Trophoblast cell (in vitro differentiated cells and primary cell): Measurements from ENCODE around the gene CADPS2.
A peak's percentile ranks its signal among the peaks of the same experiment; 100 is the strongest.
"Not testable (repeated sequence)": the region's sequence is repeated elsewhere in the genome, so short reads cannot be mapped to it uniquely, and the experiment has no call there.

Experiments used
- DNase-seq, 2 donors: peaks; one replicate each; pipeline ENCODE4 v3.0.0-alpha.2; 2016
- H2AFZ ChIP-seq: 2 replicates; pipeline ENCODE4 v1.6.1; 2013; ENCODE audit warnings: low read length, moderate library complexity, mild to moderate bottlenecking; ENCODE audit not compliant: insufficient read depth, poor library complexity
- H2AK5ac ChIP-seq: 2 replicates; pipeline ENCODE4 v1.6.1; 2013; ENCODE audit warnings: mild to moderate bottlenecking, low read length
- H2BK120ac ChIP-seq: 2 replicates; pipeline ENCODE4 v1.6.1; 2013; ENCODE audit warnings: low read length, mild to moderate bottlenecking, moderate library complexity; ENCODE audit not compliant: insufficient read depth, poor library complexity
- H2BK12ac ChIP-seq: 2 replicates; pipeline ENCODE4 v1.6.1; 2013; ENCODE audit warnings: mild to moderate bottlenecking, low read length, moderate library complexity
- H2BK5ac ChIP-seq: 2 replicates; pipeline ENCODE4 v1.6.1; 2013; ENCODE audit warnings: low read length, low read depth, moderate library complexity, mild to moderate bottlenecking; ENCODE audit not compliant: poor library complexity
- H3K14ac ChIP-seq: 2 replicates; pipeline ENCODE4 v1.6.1; 2013; ENCODE audit warnings: mild to moderate bottlenecking, low read length
- H3K18ac ChIP-seq: 2 replicates; pipeline ENCODE4 v1.6.1; 2013; ENCODE audit warnings: mild to moderate bottlenecking, low read length
- H3K23ac ChIP-seq: 2 replicates; pipeline ENCODE4 v1.6.1; 2013; ENCODE audit warnings: low read length
- H3K27ac ChIP-seq: 2 replicates; pipeline ENCODE4 v1.5.1; 2013; ENCODE audit warnings: low read depth, mild to moderate bottlenecking, inconsistent platforms, low read length, moderate library complexity
- H3K27me3 ChIP-seq: 2 replicates; pipeline ENCODE4 v1.6.1; 2013; ENCODE audit warnings: inconsistent platforms, mild to moderate bottlenecking, low read length, moderate library complexity; ENCODE audit not compliant: insufficient read depth
- H3K36me3 ChIP-seq, 2 experiments: 1 replicate in 1 of 2; 2 replicates in 1 of 2; pipeline ENCODE4 v1.6.1; 2013; ENCODE audit warnings: low read length in 2 of 2, mild to moderate bottlenecking in 2 of 2, moderate library complexity in 1 of 2; ENCODE audit not compliant: insufficient read depth in 2 of 2, control insufficient read depth in 1 of 2
- H3K4ac ChIP-seq: 2 replicates; pipeline ENCODE4 v1.6.1; 2013; ENCODE audit warnings: low read depth, mild to moderate bottlenecking, low read length, moderate library complexity
- H3K4me1 ChIP-seq, 2 experiments: 1 replicate in 1 of 2; 2 replicates in 1 of 2; pipeline ENCODE4 v1.6.1; 2013; ENCODE audit warnings: low read length in 2 of 2, mild to moderate bottlenecking in 2 of 2, moderate library complexity in 1 of 2; ENCODE audit not compliant: insufficient read depth in 2 of 2, control insufficient read depth in 1 of 2
- H3K4me2 ChIP-seq: 2 replicates; pipeline ENCODE4 v1.6.1; 2013; ENCODE audit warnings: inconsistent platforms, mild to moderate bottlenecking, low read length, moderate library complexity
- H3K4me3 ChIP-seq: 2 replicates; pipeline ENCODE4 v1.5.1; 2013; ENCODE audit warnings: mild to moderate bottlenecking, low read depth, low read length, inconsistent platforms
- H3K79me1 ChIP-seq: one replicate; pipeline ENCODE4 v1.6.1; 2013; ENCODE audit warnings: low read length
- H3K79me2 ChIP-seq: 2 replicates; pipeline ENCODE4 v1.6.1; 2013; ENCODE audit warnings: low read length, mild to moderate bottlenecking; ENCODE audit not compliant: control insufficient read depth, insufficient read depth, poor library complexity
- H3K9ac ChIP-seq: 2 replicates; pipeline ENCODE4 v1.6.1; 2013; ENCODE audit warnings: mild to moderate bottlenecking, low read length
- H3K9me3 ChIP-seq: 2 replicates; pipeline ENCODE4 v1.6.1; 2013; ENCODE audit warnings: low read depth, mild to moderate bottlenecking, control low read depth, inconsistent platforms, low read length; ENCODE audit not compliant: insufficient read depth
- H4K12ac ChIP-seq: 2 replicates; pipeline ENCODE4 v1.6.1; 2013; ENCODE audit warnings: low read depth, mild to moderate bottlenecking, low read length, moderate library complexity
- H4K8ac ChIP-seq: 2 replicates; pipeline ENCODE4 v1.6.1; 2013; ENCODE audit warnings: low read depth, mild to moderate bottlenecking, low read length, moderate library complexity
- H4K91ac ChIP-seq: one replicate; pipeline ENCODE4 v1.6.1; 2013; ENCODE audit warnings: low read depth, mild to moderate bottlenecking, low read length, moderate library complexity
- WGBS: extraction: QIAGEN DNeasy Blood & Tissue Kit; methylation state at CpG from one replicate; pipeline ENCODE4 v1.1.7; 2013; ENCODE audit warnings: missing lambda C conversion rate; ENCODE audit not compliant: insufficient read length, insufficient coverage; ENCODE audit errors: extremely low coverage; 5-methylcytosine and 5-hydroxymethylcytosine counted together

CADPS2 gene

GRCh38 chr7:122681186-122681585, 205.1 kb downstream of the CADPS2 start:
- not testable (repeated sequence) for H3K9ac ChIP-seq, H4K8ac ChIP-seq, H3K14ac ChIP-seq, H4K91ac ChIP-seq, H2AK5ac ChIP-seq, H3K4ac ChIP-seq, H3K18ac ChIP-seq, H2BK12ac ChIP-seq, H3K79me2 ChIP-seq, DNase-seq, H2BK120ac ChIP-seq, H3K4me1 ChIP-seq, H2AFZ ChIP-seq, H2BK5ac ChIP-seq, H3K27ac ChIP-seq, H3K79me1 ChIP-seq, H4K12ac ChIP-seq, H3K9me3 ChIP-seq, H3K36me3 ChIP-seq, H3K4me2 ChIP-seq, H3K4me3 ChIP-seq, H3K23ac ChIP-seq, H3K27me3 ChIP-seq
- WGBS: no CpG with 5 or more reads among the region's 16 CpGs

DNA sequence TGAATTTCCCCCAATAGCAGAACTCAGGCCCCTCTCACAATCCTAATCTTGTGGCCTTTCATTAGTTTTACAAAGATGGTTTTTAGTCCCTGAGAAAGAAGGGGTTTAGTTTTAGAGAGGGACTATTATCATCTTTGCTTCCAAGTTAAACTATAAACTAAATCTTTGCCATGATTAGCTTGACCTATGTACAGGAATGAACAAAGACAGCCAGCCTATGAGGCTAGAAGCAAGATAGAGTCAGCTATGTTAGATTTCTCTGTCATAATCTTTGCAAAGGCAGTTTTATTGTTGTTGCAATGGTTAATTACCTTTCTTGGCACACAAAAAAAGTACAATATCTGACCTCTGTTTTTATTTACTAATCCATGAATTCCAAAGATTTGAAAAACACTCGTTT, 206.4 kb downstream of the CADPS2 start:
- Histone ChIP-seq H4K91ac (no peak overlapping the region), H2AFZ (no peak overlapping the region), H3K4me1 (peaks cover 0 to 8% of the 10 kb centered on the region in 2 experiments), H3K14ac (no peak overlapping the region), H4K12ac (no peak overlapping the region), H3K36me3 (no peaks in the 10 kb centered on the region), H2BK120ac (peak overlapping the region; percentile 40), H3K4ac (no peak overlapping the region), H4K8ac (no peak overlapping the region), H2BK5ac (peak overlapping the region; percentile 54), H3K27me3 (no peaks in the 10 kb centered on the region), H2AK5ac (no peak overlapping the region), H2BK12ac (no peak overlapping the region), H3K23ac (no peak overlapping the region), H3K4me2 (no peak overlapping the region), H3K79me1 (no peaks in the 10 kb centered on the region), H3K4me3 (no peak overlapping the region), H3K9ac (no peak overlapping the region), H3K79me2 (no peaks in the 10 kb centered on the region), H3K9me3 (no peaks in the 10 kb centered on the region), H3K27ac (peak overlapping the region; percentile 61), H3K18ac (no peak overlapping the region)
- peak in 1 of 2 donors; percentile 10 for DNase-seq
- no CpG with 5 or more reads among the region's 1 CpG for WGBS

DNA sequence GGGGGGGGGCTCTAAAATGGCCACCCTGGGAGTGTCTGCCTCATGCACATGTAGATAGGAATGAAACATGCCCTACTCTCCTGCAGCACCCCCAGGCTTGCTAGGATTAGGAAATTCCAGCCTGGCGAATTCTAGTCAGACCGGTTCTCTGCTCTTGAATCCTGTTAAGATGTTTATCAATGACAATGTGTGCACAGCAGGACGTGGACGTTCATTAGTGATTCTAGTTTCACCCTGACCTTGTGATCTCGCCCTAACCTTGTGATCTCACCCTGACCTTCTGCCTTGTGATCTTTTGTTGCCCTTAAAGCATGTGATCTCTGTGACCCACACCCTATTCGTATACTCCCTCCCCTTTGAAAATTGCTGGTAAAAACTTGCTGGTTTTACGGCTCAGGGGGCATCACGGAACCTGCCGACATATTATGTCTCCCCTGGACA, 207.0 kb downstream of the CADPS2 start:
- no CpG with 5 or more reads among the region's 9 CpGs for WGBS
- H3K23ac ChIP-seq, H4K8ac ChIP-seq: not testable (repeated sequence)

GRCh38 chr7:122677149-122677548, 209.1 kb downstream of the CADPS2 start:
- Histone ChIP-seq H3K79me2 (no peaks in the 10 kb centered on the region), H2BK120ac (no peak overlapping the region), H3K27ac (no peak overlapping the region), H4K91ac (peak overlapping the region; percentile 39), H3K79me1 (no peaks in the 10 kb centered on the region), H3K14ac (no peak overlapping the region), H4K12ac (no peak overlapping the region), H2AK5ac (no peak overlapping the region), H2BK5ac (no peak overlapping the region), H2AFZ (no peak overlapping the region), H3K4me3 (no peak overlapping the region), H3K9me3 (peaks cover 3% of the 10 kb centered on the region), H3K4ac (no peak overlapping the region), H3K23ac (no peak overlapping the region), H3K4me2 (no peak overlapping the region), H3K4me1 (peaks cover 0 to 8% of the 10 kb centered on the region in 2 experiments), H3K9ac (no peak overlapping the region), H3K18ac (no peak overlapping the region), H3K36me3 (no peaks in the 10 kb centered on the region), H3K27me3 (no peaks in the 10 kb centered on the region), H2BK12ac (peak overlapping the region; percentile 34), H4K8ac (no peak overlapping the region)
- no peak for DNase-seq
- WGBS: no CpG with 5 or more reads among the region's 1 CpG

More for the DNA sequence above, 207.0 kb downstream of the CADPS2 start:
- not testable (repeated sequence) for H4K91ac ChIP-seq, H3K14ac ChIP-seq, H3K18ac ChIP-seq, H3K4me1 ChIP-seq, H3K4me3 ChIP-seq, H3K4ac ChIP-seq, H4K12ac ChIP-seq, H2BK12ac ChIP-seq, H3K79me2 ChIP-seq, H2AFZ ChIP-seq, H3K9ac ChIP-seq, H3K79me1 ChIP-seq, H3K36me3 ChIP-seq, H2AK5ac ChIP-seq, H3K27me3 ChIP-seq, H3K4me2 ChIP-seq, H2BK5ac ChIP-seq, H3K9me3 ChIP-seq
- H3K27ac ChIP-seq: peak overlapping the region; percentile 61
- peak overlapping the region; percentile 40 for H2BK120ac ChIP-seq
- DNase-seq: peak; percentile 72 to 84
